IMR-90 (cell line): Measurements from ENCODE around the gene PRSS50. TPM values are rescaled to one million over a fixed set of nuclear protein-coding genes. Genes with fewer than 3 reads are reported as not detected.

ENCODE experiments used
- ATAC-seq: fragments of 200-7000 bp; cut with Tn5 transposase; 2 replicates; pipeline ENCODE4 v1.9.1; 2020; ENCODE audit warnings: low read depth, mild to moderate bottlenecking, moderate library complexity
- BruUV-seq: library from RNA; stranded (reverse); fragments of 400-500 nt; replicated peaks from 2 replicates; lab custom pipeline; 2021; lab: Mats Ljungman, UMichigan
- CTCF ChIA-PET: fragments of 300-600 bp; formaldehyde crosslinking; extraction: SDS; loops from one replicate; lab custom pipeline; 2021; ENCODE audit warnings: antibody characterized with exemption; lab: Yijun Ruan, JAX
- POLR2A ChIA-PET: fragments of 300-600 bp; sonication (Branson Sonifier 250); formaldehyde crosslinking; loops from one replicate; lab custom pipeline; 2022; ENCODE audit warnings: antibody characterized with exemption; ENCODE audit not compliant: unreplicated experiment; lab: Charles Lee
- DNase-seq: peaks from one replicate; pipeline ENCODE4 v3.0.0; 2013
- H2AFZ ChIP-seq: replicated peaks from 2 replicates; pipeline ENCODE3; 2013; ENCODE audit warnings: low read length, mild to moderate bottlenecking; ENCODE audit not compliant: poor library complexity
- H2AK5ac ChIP-seq: 2 replicates; pipeline ENCODE4 v1.6.1; 2013; ENCODE audit warnings: low read depth, low read length, inconsistent platforms
- H2AK9ac ChIP-seq: replicated peaks from 2 replicates; pipeline ENCODE3; 2013; ENCODE audit warnings: mild to moderate bottlenecking, low read depth, low read length, moderate library complexity; ENCODE audit not compliant: poor library complexity
- H2BK120ac ChIP-seq: 2 replicates; pipeline ENCODE4 v1.6.1; 2013; ENCODE audit warnings: low read depth, low read length, inconsistent platforms
- H2BK15ac ChIP-seq: 3 replicates; pipeline ENCODE4 v1.6.1; 2013; ENCODE audit warnings: low read depth, low read length, inconsistent platforms
- H2BK20ac ChIP-seq: 2 replicates; pipeline ENCODE4 v1.6.1; 2013; ENCODE audit warnings: low read depth, mild to moderate bottlenecking, inconsistent platforms, low read length, moderate library complexity
- H2BK5ac ChIP-seq: 2 replicates; pipeline ENCODE4 v1.6.1; 2013; ENCODE audit warnings: mild to moderate bottlenecking, low read depth, low read length, inconsistent platforms; ENCODE audit not compliant: poor library complexity, severe bottlenecking
- H3K14ac ChIP-seq: replicated peaks from 2 replicates; pipeline ENCODE4 v1.6.1; 2013; ENCODE audit warnings: low read depth, low read length, inconsistent platforms
- H3K18ac ChIP-seq: 2 replicates; pipeline ENCODE4 v1.6.1; 2013; ENCODE audit warnings: low read depth, low read length, control low read depth
- H3K23ac ChIP-seq: 2 replicates; pipeline ENCODE4 v1.6.1; 2013; ENCODE audit warnings: low read depth, low read length, inconsistent platforms
- H3K27ac ChIP-seq: 2 replicates; pipeline ENCODE4 v1.5.1; 2013; ENCODE audit warnings: mild to moderate bottlenecking, control low read depth, low read length; ENCODE audit not compliant: insufficient read depth
- H3K27me3 ChIP-seq: 2 replicates; pipeline ENCODE4 v1.6.1; 2013; ENCODE audit warnings: low read length; ENCODE audit not compliant: control insufficient read depth, insufficient read depth
- H3K36me3 ChIP-seq: 2 replicates; pipeline ENCODE4 v1.6.1; 2013; ENCODE audit warnings: low read length, mixed read lengths; ENCODE audit not compliant: control insufficient read depth, insufficient read depth
- H3K4ac ChIP-seq: 2 replicates; pipeline ENCODE4 v1.6.1; 2013; ENCODE audit warnings: low read depth, low read length, inconsistent platforms
- H3K4me1 ChIP-seq: 2 replicates; pipeline ENCODE4 v1.6.1; 2013; ENCODE audit warnings: low read length, mixed read lengths; ENCODE audit not compliant: control insufficient read depth, insufficient read depth
- H3K4me2 ChIP-seq: 2 replicates; pipeline ENCODE4 v1.6.1; 2013; ENCODE audit warnings: low read depth, mild to moderate bottlenecking, control low read depth, low read length, moderate library complexity
- H3K4me3 ChIP-seq: 2 replicates; pipeline ENCODE4 v1.5.1; 2013; ENCODE audit warnings: low read depth, mild to moderate bottlenecking, control low read depth, low read length, moderate library complexity; ENCODE audit not compliant: insufficient read depth
- H3K56ac ChIP-seq: 2 replicates; pipeline ENCODE4 v1.6.1; 2013; ENCODE audit warnings: low read length, inconsistent platforms; ENCODE audit not compliant: insufficient read depth; ENCODE audit errors: extremely low read depth
- H3K79me1 ChIP-seq, 2 experiments: 2 replicates each; pipeline ENCODE4 v1.6.1; 2013; ENCODE audit warnings: low read length in 2 of 2, inconsistent platforms in 1 of 2, low read depth in 1 of 2
- H3K9ac ChIP-seq: 2 replicates; pipeline ENCODE4 v1.6.1; 2013; ENCODE audit warnings: low read depth, low read length, control low read depth
- H3K9me1 ChIP-seq: 2 replicates; pipeline ENCODE4 v1.6.1; 2013; ENCODE audit warnings: low read length, inconsistent platforms; ENCODE audit not compliant: insufficient read depth
- H3K9me3 ChIP-seq: 2 replicates; pipeline ENCODE4 v1.6.1; 2013; ENCODE audit warnings: low read length; ENCODE audit not compliant: control insufficient read depth, insufficient read depth
- H4K20me1 ChIP-seq: 2 replicates; pipeline ENCODE4 v1.6.1; 2013; ENCODE audit warnings: low read length, inconsistent platforms; ENCODE audit not compliant: insufficient read depth
- H4K5ac ChIP-seq: 2 replicates; pipeline ENCODE4 v1.6.1; 2013; ENCODE audit warnings: mild to moderate bottlenecking, low read depth, low read length, control low read depth
- H4K8ac ChIP-seq, 2 experiments: 2 replicates each; pipeline ENCODE4 v1.6.1; 2013; ENCODE audit warnings: low read depth in 2 of 2, low read length in 2 of 2, control low read depth in 1 of 2, inconsistent platforms in 1 of 2
- H4K91ac ChIP-seq: 2 replicates; pipeline ENCODE4 v1.6.1; 2013; ENCODE audit warnings: low read depth, low read length, inconsistent platforms; ENCODE audit not compliant: insufficient read depth
- CEBPB ChIP-seq: IDR thresholded peaks from 2 replicates; pipeline ENCODE4 v1.6.1; 2012; ENCODE audit warnings: low read depth, low read length, improper control_type of control experiment
- CHD1 ChIP-seq: IDR thresholded peaks from 2 replicates; pipeline ENCODE4 v1.6.1; 2012; ENCODE audit warnings: low read depth, low read length, improper control_type of control experiment
- ELK1 ChIP-seq: fragments of 150-350 bp; IDR thresholded peaks from 2 replicates; pipeline ENCODE4 v1.6.1; 2016; ENCODE audit warnings: low read depth, mild to moderate bottlenecking, low read length, moderate library complexity, borderline replicate concordance
- FOS ChIP-seq: fragments of 150-350 bp; IDR thresholded peaks from 2 replicates; pipeline ENCODE4 v1.6.1; 2016; ENCODE audit warnings: low read depth, low read length
- MAFK ChIP-seq: IDR thresholded peaks from 2 replicates; pipeline ENCODE4 v1.6.1; 2012; ENCODE audit warnings: low read depth, low read length, improper control_type of control experiment
- MXI1 ChIP-seq: IDR thresholded peaks from 2 replicates; pipeline ENCODE4 v1.6.1; 2012; ENCODE audit warnings: low read depth, mild to moderate bottlenecking, low read length, moderate library complexity, borderline replicate concordance
- NFE2L2 ChIP-seq: fragments of 150-350 bp; IDR thresholded peaks from 2 replicates; pipeline ENCODE4 v1.6.1; 2016; ENCODE audit warnings: low read depth, mild to moderate bottlenecking, low read length
- POLR2A ChIP-seq: IDR thresholded peaks from 2 replicates; pipeline ENCODE4 v1.6.1; 2012; ENCODE audit warnings: mild to moderate bottlenecking, low read depth, low read length
- RAD21 ChIP-seq: IDR thresholded peaks from 2 replicates; pipeline ENCODE4 v1.6.1; 2012; ENCODE audit warnings: low read length, improper control_type of control experiment
- RCOR1 ChIP-seq: IDR thresholded peaks from 2 replicates; pipeline ENCODE4 v1.6.1; 2012; ENCODE audit warnings: mild to moderate bottlenecking, low read length, improper control_type of control experiment; ENCODE audit not compliant: insufficient replicate concordance
- WGBS, 2 experiments: methylation state at CpG; one replicate each; pipeline versions ENCODE4 v1.1.5 to v1.1.7; 2013; ENCODE audit warnings: missing lambda C conversion rate in 2 of 2; ENCODE audit not compliant: insufficient read length in 1 of 2; ENCODE audit errors: extremely low coverage in 2 of 2; 5-methylcytosine and 5-hydroxymethylcytosine counted together
- dilution Hi-C: fragments of 300-500 bp; cut with HindIII; formaldehyde crosslinking; loops from one replicate; pipeline ENCODE4 v1.14.3; 2018; ENCODE audit warnings: low sequenced_read_pairs; ENCODE audit not compliant: unreplicated experiment
- in situ Hi-C: fragments of 300-500 bp; cut with MboI; formaldehyde crosslinking; loops from 3 replicates; pipeline ENCODE4 v1.14.3; 2019; ENCODE audit warnings: low sequenced_read_pairs, inconsistent platforms, mixed read lengths
- intact Hi-C: fragments of 100-400 bp; cut with micrococcal nuclease; formaldehyde crosslinking; loops from 2 replicates; pipeline ENCODE4 v1.10.0; 2022
- polyA plus RNA-seq, 3 experiments: library from polyadenylated mRNA; depleted of rRNA; stranded (reverse); fragments of >200 nt; gene quantifications; 2 replicates each; pipeline ENCODE4 v1.2.3, GENCODE V29; 2012; ENCODE audit warnings: low replicate concordance in 1 of 3
- total RNA-seq: library from RNA; depleted of rRNA; stranded (reverse); fragments of >200 nt; gene quantifications from 2 replicates; pipeline ENCODE4 v1.2.3, GENCODE V29; 2012

PRSS50 gene
- total and polyA plus RNA-seq, 2 of the 4 experiments (the other 2 are of a cell fraction), result not detected

GRCh38 chr3:46664971-46665762 is 52.5 kb downstream of the PRSS50 start:
- Histone ChIP-seq H2BK20ac (0 out of 2 replicates have a peak overlapping the region, but pooled peaks have one; percentile 4), H3K56ac (no peak overlapping the region), H3K27ac (no peak overlapping the region), H2AK5ac (0 out of 2 replicates have a peak overlapping the region, but pooled peaks have one; percentile 44), H3K18ac (no peak overlapping the region), H2BK120ac (no peak overlapping the region), H4K5ac (no peak overlapping the region), H3K23ac (no peak overlapping the region), H4K8ac (no peak overlapping the region), H3K9ac (no peak overlapping the region), H3K9me1 (no peaks in the 10 kb centered on the region; the same call in 1 of the 2 replicates), H3K4me2 (no peak overlapping the region), H4K91ac (no peak overlapping the region), H3K36me3 (no peaks in the 10 kb centered on the region), H3K79me1 (no peaks in the 10 kb centered on the region), H3K9me3 (no peaks in the 10 kb centered on the region), H2AFZ (no peak overlapping the region), H2BK5ac (no peak overlapping the region), H3K14ac (no peak overlapping the region), H3K4me3 (no peak overlapping the region), H2AK9ac (peak overlapping the region; percentile 15), H2BK15ac (no peak overlapping the region), H3K4ac (no peak overlapping the region), H3K4me1 (peaks cover 23% of the 10 kb centered on the region), H3K27me3 (peaks cover 3% of the 10 kb centered on the region; the same call in 1 of the 2 replicates), H4K20me1 (no peaks in the 10 kb centered on the region)
- no peak for ATAC-seq
- dilution Hi-C loops, result no loop called here
- BruUV-seq, result no TSS peak
- DNase-seq, result peak; percentile 13
- POLR2A ChIA-PET, result no interaction called here
- intact Hi-C loops, result no loop called here
- 70% methylated on average over 9 of the region's 23 CpGs; no CpG with 5 or more reads in 1 of the 2 experiments for WGBS, 2 experiments
- TF ChIP-seq ELK1, result no peak
- no peak for TF ChIP-seq MXI1
- no peak for TF ChIP-seq RAD21
- TF ChIP-seq CEBPB, result no peak
- no peak for TF ChIP-seq NFE2L2
- TF ChIP-seq FOS, result no peak
- no peak for TF ChIP-seq POLR2A
- TF ChIP-seq MAFK, result no peak
- TF ChIP-seq RCOR1, result no peak
- TF ChIP-seq CHD1, result no peak
- CTCF ChIA-PET, result interaction anchor here (0.5 to 2.4 kb wide), 2 partner anchors 176 to 222 kb away, joined by 3 to 14 read pairs; no protein-coding TSS in a partner anchor
- in situ Hi-C loops, result no loop called here
